Astrocyte (in vitro differentiated cells and primary cell): ENCODE measurements around the gene POU3F1. TPM values are rescaled to one million over a fixed set of nuclear protein-coding genes. Genes with fewer than 3 reads are reported as not detected.

Experiments
- DNase-seq: peaks from one replicate; pipeline ENCODE4 v3.0.0-alpha.2; 2010; ENCODE audit warnings: low read depth
- FAIRE-seq: peaks from 2 replicates; lab custom pipeline; 2011; peaks lifted over from hg19 to GRCh38; lab: Jason Lieb, UNC
- H2AFZ ChIP-seq: 2 replicates; pipeline ENCODE4 v1.6.0; 2012; ENCODE audit warnings: low read depth, low read length, inconsistent platforms
- H3K27ac ChIP-seq: 2 replicates; pipeline ENCODE4 v1.5.1; 2011; ENCODE audit warnings: low read depth, low read length, inconsistent platforms
- H3K27me3 ChIP-seq: 2 replicates; pipeline ENCODE4 v1.6.0; 2011; ENCODE audit warnings: low read length, inconsistent platforms; ENCODE audit not compliant: insufficient read depth
- H3K36me3 ChIP-seq: 2 replicates; pipeline ENCODE4 v1.5.1; 2011; ENCODE audit warnings: low read length, inconsistent platforms; ENCODE audit not compliant: insufficient read depth
- H3K4me1 ChIP-seq: 2 replicates; pipeline ENCODE4 v1.5.1; 2011; ENCODE audit warnings: low read length, inconsistent platforms; ENCODE audit not compliant: insufficient read depth
- H3K4me2 ChIP-seq: 2 replicates; pipeline ENCODE4 v1.6.0; 2012; ENCODE audit warnings: low read length, inconsistent platforms
- H3K4me3 ChIP-seq: 2 replicates; pipeline ENCODE4 v1.5.1; 2011; ENCODE audit warnings: low read depth, mild to moderate bottlenecking, low read length, inconsistent platforms; ENCODE audit not compliant: insufficient read depth
- H3K79me2 ChIP-seq: 2 replicates; pipeline ENCODE4 v1.6.0; 2012; ENCODE audit warnings: mild to moderate bottlenecking, low read length, inconsistent platforms; ENCODE audit not compliant: insufficient read depth
- H3K9ac ChIP-seq: 2 replicates; pipeline ENCODE4 v1.6.0; 2012; ENCODE audit warnings: mild to moderate bottlenecking, low read length, inconsistent platforms
- H3K9me3 ChIP-seq: 2 replicates; pipeline ENCODE4 v1.5.1; 2012; ENCODE audit warnings: low read depth, mild to moderate bottlenecking, low read length, inconsistent platforms; ENCODE audit not compliant: insufficient read depth
- H4K20me1 ChIP-seq: 2 replicates; pipeline ENCODE4 v1.6.0; 2012; ENCODE audit warnings: low read length, inconsistent platforms; ENCODE audit not compliant: insufficient read depth
- H3K27ac Mint-ChIP-seq: one replicate; pipeline ENCODE4 v1.8.0; 2021; ENCODE audit warnings: mild to moderate bottlenecking, mixed read lengths; ENCODE audit not compliant: unreplicated experiment
- H3K27me3 Mint-ChIP-seq: one replicate; pipeline ENCODE4 v1.8.0; 2021; ENCODE audit warnings: low read depth, mixed read lengths; ENCODE audit not compliant: unreplicated experiment
- H3K36me3 Mint-ChIP-seq: one replicate; pipeline ENCODE4 v1.8.0; 2021; ENCODE audit warnings: low read depth, mixed read lengths; ENCODE audit not compliant: unreplicated experiment
- H3K4me1 Mint-ChIP-seq: one replicate; pipeline ENCODE4 v1.8.0; 2021; ENCODE audit warnings: low read depth, mixed read lengths; ENCODE audit not compliant: unreplicated experiment
- H3K4me3 Mint-ChIP-seq: one replicate; pipeline ENCODE4 v1.8.0; 2021; ENCODE audit warnings: mild to moderate bottlenecking, moderate library complexity, mixed read lengths; ENCODE audit not compliant: unreplicated experiment
- H3K9me3 Mint-ChIP-seq: one replicate; pipeline ENCODE4 v1.8.0; 2021; ENCODE audit warnings: mild to moderate bottlenecking, mixed read lengths; ENCODE audit not compliant: unreplicated experiment
- CTCF ChIP-seq: IDR thresholded peaks from 2 replicates; pipeline ENCODE4 v1.5.1; 2011; ENCODE audit warnings: low read depth, mild to moderate bottlenecking, inconsistent platforms, low read length, moderate library complexity; ENCODE audit not compliant: insufficient read depth
- EZH2 ChIP-seq: IDR thresholded peaks from 2 replicates; pipeline ENCODE4 v1.6.1; 2012; ENCODE audit warnings: mild to moderate bottlenecking, low read length, inconsistent platforms; ENCODE audit not compliant: insufficient read depth
- total RNA-seq: library from RNA; stranded (reverse); gene quantifications from 2 replicates; pipeline ENCODE4 v1.2.1, GENCODE V29; 2021

Gene POU3F1
- total RNA-seq, 1 donor from 2014 or later = 2.3 TPM

- no peak overlapping the region for H2AFZ ChIP-seq
- peak; percentile 3 for DNase-seq
- no peaks in the 10 kb centered on the region for H3K79me2 ChIP-seq
- H3K4me3 ChIP-seq = no peak overlapping the region
- no peak overlapping the region for H3K27ac ChIP-seq
- H3K9ac ChIP-seq = no peak overlapping the region
- FAIRE-seq = no peak
- Mint-ChIP-seq H3K4me3 (no peak overlapping the region), H3K9me3 (peaks cover 4% of the 10 kb centered on the region), H3K27ac (no peak overlapping the region), H3K4me1 (peaks cover 8% of the 10 kb centered on the region), H3K27me3 (peaks cover 12% of the 10 kb centered on the region), H3K36me3 (no peaks in the 10 kb centered on the region)
- H3K4me2 ChIP-seq = no peak overlapping the region
- TF ChIP-seq EZH2 = no peak
- no peak for TF ChIP-seq CTCF
- H4K20me1 ChIP-seq = peaks cover 10% of the 10 kb centered on the region
- H3K36me3 ChIP-seq = no peaks in the 10 kb centered on the region
- H3K27me3 ChIP-seq = peaks cover 8% of the 10 kb centered on the region
- H3K9me3 ChIP-seq = no peaks in the 10 kb centered on the region
- no peaks in the 10 kb centered on the region for H3K4me1 ChIP-seq
These were observed 31.0 kb upstream of the POU3F1 start for GRCh38 chr1:38077523-38078147.

GRCh38 chr1:38076455-38076854 lies 29.9 kb upstream of the POU3F1 start:
- Histone ChIP-seq H3K36me3 (no peaks in the 10 kb centered on the region), H3K9me3 (no peaks in the 10 kb centered on the region), H4K20me1 (peaks cover 14% of the 10 kb centered on the region), H3K27ac (no peak overlapping the region), H2AFZ (no peak overlapping the region), H3K9ac (no peak overlapping the region), H3K4me1 (no peaks in the 10 kb centered on the region), H3K4me2 (no peak overlapping the region), H3K79me2 (no peaks in the 10 kb centered on the region), H3K27me3 (peaks cover 8% of the 10 kb centered on the region), H3K4me3 (no peak overlapping the region)
- Mint-ChIP-seq H3K9me3 (peaks cover 4% of the 10 kb centered on the region), H3K36me3 (peaks cover 3% of the 10 kb centered on the region), H3K4me1 (peaks cover 8% of the 10 kb centered on the region), H3K27ac (no peak overlapping the region), H3K27me3 (peaks cover 15% of the 10 kb centered on the region), H3K4me3 (no peak overlapping the region)
- DNase-seq (no peak), FAIRE-seq (no peak)
- no peak for TF ChIP-seq CTCF
- no peak for TF ChIP-seq EZH2

GRCh38 chr1:38076038-38076437 lies 29.4 kb upstream of the POU3F1 start:
- no peak for DNase-seq

More at GRCh38 chr1:38076038-38076437, 29.4 kb upstream of the POU3F1 start:
- no peaks in the 10 kb centered on the region for H3K9me3 ChIP-seq
- FAIRE-seq = no peak
- no peak overlapping the region for H3K9ac ChIP-seq
- no peak overlapping the region for H3K4me3 Mint-ChIP-seq
- H3K27me3 ChIP-seq = peaks cover 8% of the 10 kb centered on the region
- TF ChIP-seq CTCF = no peak
- TF ChIP-seq EZH2 = no peak
- H2AFZ ChIP-seq = no peak overlapping the region
- H3K36me3 ChIP-seq = no peaks in the 10 kb centered on the region
- no peak overlapping the region for H3K4me3 ChIP-seq
- H3K36me3 Mint-ChIP-seq = peaks cover 5% of the 10 kb centered on the region
- H3K4me2 ChIP-seq = no peak overlapping the region
- H3K4me1 Mint-ChIP-seq = peaks cover 8% of the 10 kb centered on the region
- no peak overlapping the region for H3K27ac ChIP-seq
- no peak overlapping the region for H3K27ac Mint-ChIP-seq
- H4K20me1 ChIP-seq = peaks cover 14% of the 10 kb centered on the region
- H3K4me1 ChIP-seq = no peaks in the 10 kb centered on the region
- H3K27me3 Mint-ChIP-seq = peaks cover 16% of the 10 kb centered on the region
- no peaks in the 10 kb centered on the region for H3K79me2 ChIP-seq
- H3K9me3 Mint-ChIP-seq = peaks cover 4% of the 10 kb centered on the region
